GM23248 (cell line): ENCODE measurements around the gene TSPAN3.

Experiments
- EZH2 ChIP-seq: fragments of 200-600 bp; sonication (generic); IDR thresholded peaks from 2 replicates; pipeline ENCODE4 v1.6.1; 2018; ENCODE audit warnings: antibody characterized with exemption, mild to moderate bottlenecking; ENCODE audit not compliant: insufficient read depth, poor library complexity, severe bottlenecking
- EZH2phosphoT487 ChIP-seq: fragments of 200-600 bp; sonication (generic); IDR thresholded peaks from 2 replicates; pipeline ENCODE4 v1.6.1; 2018; ENCODE audit warnings: antibody characterized with exemption, moderate library complexity, mild to moderate bottlenecking, low read depth; ENCODE audit not compliant: insufficient read depth

- TF ChIP-seq EZH2 = no peak
- no peak for TF ChIP-seq EZH2phosphoT487
Measured at GRCh38 chr15:77001351-77001750, 69.6 kb downstream of the TSPAN3 start.
